HEK293 (cell line): ENCODE data around the gene GLIS1.

Experiments
- CTCF ChIA-PET: fragments of 350-600 bp; formaldehyde crosslinking; extraction: SDS; loops from one replicate; lab custom pipeline; 2021; ENCODE audit warnings: antibody characterized with exemption; lab: Yijun Ruan, JAX
- POLR2A ChIA-PET: fragments of 300-600 bp; formaldehyde crosslinking; extraction: SDS; loops from one replicate; lab custom pipeline; 2020; ENCODE audit warnings: antibody characterized with exemption, inconsistent platforms; lab: Yijun Ruan, JAX
- H3K27ac ChIP-seq: fragments of 200-500 bp; sonication (Bioruptor generic); 2 replicates; pipeline ENCODE4 v1.5.1; 2014; ENCODE audit warnings: low read depth, low read length, control low read depth, inconsistent platforms; ENCODE audit errors: extremely low read depth
- H3K36me3 ChIP-seq, 2 experiments: fragments of 200-500 bp in 1 of 2; sonication (Bioruptor generic) in 1 of 2; 1 replicate in 1 of 2; 2 replicates in 1 of 2; pipeline ENCODE4 v1.5.1; 2014 to 2017; ENCODE audit warnings: inconsistent platforms in 2 of 2, low read length in 2 of 2; ENCODE audit not compliant: control insufficient read depth in 2 of 2, insufficient read depth in 1 of 2
- H3K4me1 ChIP-seq: fragments of 200-500 bp; sonication (Bioruptor generic); 2 replicates; pipeline ENCODE4 v1.5.1; 2014; ENCODE audit warnings: mild to moderate bottlenecking, low read length, inconsistent platforms; ENCODE audit not compliant: control insufficient read depth, insufficient read depth
- H3K4me3 ChIP-seq: 2 replicates; pipeline ENCODE4 v1.5.1; 2011; ENCODE audit warnings: low read depth, mild to moderate bottlenecking, control low read depth, low read length, moderate library complexity
- H3K9me3 ChIP-seq: fragments of 200-500 bp; sonication (Bioruptor generic); 2 replicates; pipeline ENCODE4 v1.5.1; 2014; ENCODE audit warnings: low read depth, low read length, inconsistent platforms; ENCODE audit not compliant: control insufficient read depth, insufficient read depth
- GLI2 ChIP-seq: fragments of 450-650 bp; formaldehyde crosslinking; IDR thresholded peaks from 2 replicates; pipeline ENCODE4; 2017; ENCODE audit warnings: missing biosample characterization, missing genetic modification characterization, low read depth, borderline replicate concordance
- KLF1 ChIP-seq: fragments of 450-650 bp; formaldehyde crosslinking; IDR thresholded peaks from 2 replicates; pipeline ENCODE4 v1.5.1; 2016; ENCODE audit warnings: missing biosample characterization, missing genetic modification characterization
- KLF16 ChIP-seq: fragments of 450-650 bp; formaldehyde crosslinking; IDR thresholded peaks from 2 replicates; pipeline ENCODE4 v1.5.1; 2017; ENCODE audit warnings: missing biosample characterization, missing genetic modification characterization
- MEIS1 ChIP-seq: sonication (generic); formaldehyde crosslinking; IDR thresholded peaks from 2 replicates; pipeline ENCODE4 v1.8.1; 2022; ENCODE audit warnings: missing genetic modification reagents, mild to moderate bottlenecking, borderline replicate concordance
- MYNN ChIP-seq: fragments of 450-650 bp; formaldehyde crosslinking; IDR thresholded peaks from 2 replicates; pipeline ENCODE4 v1.5.1; 2016; ENCODE audit warnings: missing biosample characterization, missing genetic modification characterization, borderline replicate concordance
- OSR2 ChIP-seq: fragments of 450-650 bp; formaldehyde crosslinking; IDR thresholded peaks from 2 replicates; pipeline ENCODE4 v1.5.1; 2016; ENCODE audit warnings: missing biosample characterization, missing genetic modification characterization
- PRDM1 ChIP-seq: fragments of 450-650 bp; formaldehyde crosslinking; IDR thresholded peaks from 2 replicates; pipeline ENCODE4; 2016; ENCODE audit warnings: missing biosample characterization, missing genetic modification characterization
- TCF7L2 ChIP-seq: IDR thresholded peaks from 2 replicates; pipeline ENCODE4 v1.6.1; 2011; ENCODE audit warnings: low read depth, mild to moderate bottlenecking, inconsistent platforms, low read length, moderate library complexity, borderline replicate concordance
- ZBTB17 ChIP-seq: fragments of 450-650 bp; formaldehyde crosslinking; IDR thresholded peaks from 2 replicates; pipeline ENCODE4 v1.5.1; 2016; ENCODE audit warnings: missing biosample characterization, missing genetic modification characterization
- ZFP3 ChIP-seq: fragments of 450-650 bp; formaldehyde crosslinking; IDR thresholded peaks from 2 replicates; pipeline ENCODE4 v1.5.1; 2016; ENCODE audit warnings: low read depth, missing biosample characterization, missing genetic modification characterization
- ZFP69B ChIP-seq: fragments of 450-650 bp; formaldehyde crosslinking; IDR thresholded peaks from 2 replicates; pipeline ENCODE4 v1.5.1; 2016; ENCODE audit warnings: missing biosample characterization, missing genetic modification characterization
- ZIC2 ChIP-seq: fragments of 450-650 bp; formaldehyde crosslinking; IDR thresholded peaks from 2 replicates; pipeline ENCODE4 v1.5.1; 2016; ENCODE audit warnings: missing biosample characterization, missing genetic modification characterization
- ZNF138 ChIP-seq: fragments of 450-650 bp; formaldehyde crosslinking; IDR thresholded peaks from 2 replicates; pipeline ENCODE4 v1.5.1; 2016; ENCODE audit warnings: missing biosample characterization, missing genetic modification characterization, borderline replicate concordance
- ZNF2 ChIP-seq: fragments of 450-650 bp; formaldehyde crosslinking; IDR thresholded peaks from 2 replicates; pipeline ENCODE4 v1.5.1; 2016; ENCODE audit warnings: missing biosample characterization, missing genetic modification characterization
- ZNF24 ChIP-seq: fragments of 450-650 bp; formaldehyde crosslinking; IDR thresholded peaks from 2 replicates; pipeline ENCODE4 v1.5.1; 2016; ENCODE audit warnings: missing biosample characterization, missing genetic modification characterization
- ZNF248 ChIP-seq: fragments of 450-650 bp; formaldehyde crosslinking; IDR thresholded peaks from 2 replicates; pipeline ENCODE4 v1.5.1; 2017; ENCODE audit warnings: missing biosample characterization, missing genetic modification characterization
- ZNF324 ChIP-seq: fragments of 450-650 bp; formaldehyde crosslinking; IDR thresholded peaks from 2 replicates; pipeline ENCODE4 v1.5.1; 2016; ENCODE audit warnings: missing biosample characterization, missing genetic modification characterization
- ZNF501 ChIP-seq: fragments of 450-650 bp; formaldehyde crosslinking; IDR thresholded peaks from 2 replicates; pipeline ENCODE4 v1.5.1; 2016; ENCODE audit warnings: missing biosample characterization, missing genetic modification characterization
- ZNF610 ChIP-seq: fragments of 450-650 bp; formaldehyde crosslinking; IDR thresholded peaks from 2 replicates; pipeline ENCODE4 v1.5.1; 2016; ENCODE audit warnings: missing biosample characterization, missing genetic modification characterization, borderline replicate concordance
- ZNF677 ChIP-seq: fragments of 450-650 bp; IDR thresholded peaks from 2 replicates; pipeline ENCODE4 v1.5.0; 2018; ENCODE audit warnings: missing biosample characterization, mild to moderate bottlenecking, missing genetic modification characterization, moderate library complexity
- TF ChIP-seq, protein P1 (sequence below): fragments of 450-650 bp; formaldehyde crosslinking; IDR thresholded peaks from 2 replicates; pipeline ENCODE4 v1.5.1; 2016; ENCODE audit warnings: missing biosample characterization, missing genetic modification characterization

GLIS1 gene

GRCh38 chr1:53589043-53589887 lies 149.7 kb downstream of the GLIS1 start (continued):
- TF ChIP-seq MEIS1: no peak
- TF ChIP-seq OSR2: no peak

- H3K9me3 ChIP-seq: no peaks in the 10 kb centered on the region
- no peaks in the 10 kb centered on the region for H3K4me1 ChIP-seq
- TF ChIP-seq ZFP69B (tag by site-specific recombination) (no peak), PRDM1 (tag by site-specific recombination) (peak; percentile 84)
- H3K36me3 ChIP-seq: no peaks in the 10 kb centered on the region
- CTCF ChIA-PET: interaction anchor here (0.6 to 0.7 kb wide), 2 partner anchors 35 to 88 kb away, joined by 3 read pairs; no protein-coding TSS in a partner anchor
- H3K27ac ChIP-seq: no peak overlapping the region
- POLR2A ChIA-PET: no interaction called here
- no peak overlapping the region for H3K4me3 ChIP-seq
Observed at GRCh38 chr1:53588053-53588779, 150.7 kb downstream of the GLIS1 start.

- ChIA-PET CTCF (no interaction called here), POLR2A (no interaction called here)
- Histone ChIP-seq H3K27ac (no peak overlapping the region), H3K36me3 (no peaks in the 10 kb centered on the region), H3K4me1 (no peaks in the 10 kb centered on the region), H3K9me3 (no peaks in the 10 kb centered on the region), H3K4me3 (no peak overlapping the region)
- TF ChIP-seq ZIC2 (tag by site-specific recombination) (peak; percentile 49), ZNF677 (tag by site-specific recombination) (no peak), MYNN (no peak), KLF1 (tag by site-specific recombination) (no peak)
Observed at GRCh38 chr1:53587252-53587988, 151.5 kb downstream of the GLIS1 start.

DNA sequence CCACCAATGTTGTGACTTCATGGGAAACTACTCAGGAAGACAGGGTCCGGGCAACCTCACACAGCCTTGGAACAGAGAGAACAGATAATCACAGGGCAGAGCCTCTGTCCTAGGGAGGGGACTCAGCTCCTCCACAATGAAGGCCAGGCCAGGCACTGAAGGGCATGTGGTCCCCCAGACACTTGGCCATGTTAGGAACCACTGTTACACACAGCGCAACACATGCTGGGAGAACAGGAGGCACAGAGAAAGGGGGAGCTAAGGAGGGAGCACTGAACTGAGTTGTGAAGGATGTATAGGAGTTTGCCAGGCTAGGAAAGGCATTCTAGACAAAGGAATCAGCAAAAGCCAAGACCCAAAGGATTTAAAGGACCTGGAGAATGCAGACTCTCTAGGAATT lies 152.2 kb downstream of the GLIS1 start:
- Histone ChIP-seq H3K4me1 (no peaks in the 10 kb centered on the region), H3K36me3 (no peaks in the 10 kb centered on the region), H3K4me3 (no peak overlapping the region), H3K9me3 (no peaks in the 10 kb centered on the region), H3K27ac (no peak overlapping the region)
- TF ChIP-seq ZFP3: peak; percentile 75
- no peak for TF ChIP-seq KLF16 (tag by site-specific recombination)
- ChIA-PET POLR2A (no interaction called here), CTCF (no interaction called here)

DNA sequence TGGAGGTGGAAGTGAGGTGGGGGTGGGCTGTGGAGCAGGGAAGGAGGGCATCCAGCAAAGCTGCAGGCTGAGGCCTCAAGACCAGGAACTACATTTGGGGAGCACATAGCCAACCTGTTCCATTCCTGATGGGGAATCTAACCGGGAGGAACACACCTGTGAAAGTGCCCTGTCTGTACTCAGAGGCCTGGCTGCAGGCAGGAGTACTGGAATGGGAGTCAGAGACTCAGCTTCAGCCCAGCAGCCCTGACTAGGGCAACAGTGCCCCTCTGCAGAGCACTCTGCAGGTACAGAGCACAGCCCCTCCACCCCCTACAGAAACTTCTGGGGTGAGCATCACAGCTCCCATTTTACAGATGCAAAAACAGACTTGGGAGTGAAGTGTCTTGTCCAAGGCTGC lies 153.4 kb downstream of the GLIS1 start:
- POLR2A ChIA-PET: no interaction called here
- Histone ChIP-seq H3K4me1 (no peaks in the 10 kb centered on the region), H3K36me3 (no peaks in the 10 kb centered on the region), H3K27ac (no peak overlapping the region), H3K9me3 (no peaks in the 10 kb centered on the region), H3K4me3 (no peak overlapping the region)
- CTCF ChIA-PET: interaction anchor here (0.6 kb wide), 1 partner anchor 100 kb away, joined by 3 read pairs; no protein-coding TSS in a partner anchor
- TF ChIP-seq ZNF2 (tag by site-specific recombination) (no peak), TCF7L2 (no peak), ZBTB17 (tag by site-specific recombination) (no peak), ZNF610 (tag by site-specific recombination) (no peak), GLI2 (no peak), ZNF138 (tag by site-specific recombination) (no peak), ZNF501 (no peak), ZNF248 (tag by site-specific recombination) (no peak), ZNF24 (tag by site-specific recombination) (no peak), ZNF324 (tag by site-specific recombination) (no peak)
- TF ChIP-seq, protein P1, sequence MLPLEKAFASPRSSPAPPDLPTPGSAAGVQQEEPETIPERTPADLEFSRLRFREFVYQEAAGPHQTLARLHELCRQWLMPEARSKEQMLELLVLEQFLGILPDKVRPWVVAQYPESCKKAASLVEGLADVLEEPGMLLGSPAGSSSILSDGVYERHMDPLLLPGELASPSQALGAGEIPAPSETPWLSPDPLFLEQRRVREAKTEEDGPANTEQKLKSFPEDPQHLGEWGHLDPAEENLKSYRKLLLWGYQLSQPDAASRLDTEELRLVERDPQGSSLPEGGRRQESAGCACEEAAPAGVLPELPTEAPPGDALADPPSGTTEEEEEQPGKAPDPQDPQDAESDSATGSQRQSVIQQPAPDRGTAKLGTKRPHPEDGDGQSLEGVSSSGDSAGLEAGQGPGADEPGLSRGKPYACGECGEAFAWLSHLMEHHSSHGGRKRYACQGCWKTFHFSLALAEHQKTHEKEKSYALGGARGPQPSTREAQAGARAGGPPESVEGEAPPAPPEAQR (tag by site-specific recombination): no peak
